Measurements from ENCODE around the gene ATL1. TPM values are rescaled to one million over a fixed set of nuclear protein-coding genes. Genes with fewer than 3 reads are reported as not detected.
"Not testable (repeated sequence)": the region's sequence is repeated elsewhere in the genome, so short reads cannot be mapped to it uniquely, and the experiment has no call there.

The ATL1 gene
- total RNA-seq, 3 donors from 2014 or later, result 12.0 to 15.1 (median 13.1) TPM

GRCh38 chr14:50532502-50533240 is 27.3 kb upstream of the ATL1 start, which contains the start of gene MAP4K5:
TSS of gene MAP4K5 (minus strand) at chr14:50532569. CDS start at chr14:50532049, 520 bp downstream.
- ATAC-seq (peak; percentile 96), DNase-seq (peak; percentile 90 to 95 (median 95))
- Histone ChIP-seq H3K4me1 (ENCODE audit: low read depth) (peaks cover 23% of the 10 kb centered on the region), H3K36me3 (ENCODE audit: low read depth) (no peaks in the 10 kb centered on the region), H3K9me3 (no peaks in the 10 kb centered on the region), H3K4me3 (peak within 1 kb of the TSS; percentile 89)
- peak; percentile 69 for TF ChIP-seq CTCF (IDR thresholded peaks at IDR 0.05)
- intact Hi-C loops (cut with DNase I, micrococcal nuclease), result loop anchor here (2.0 to 5.0 kb wide), 2 partner anchors 210 to 212 kb away; no protein-coding TSS in a partner anchor

GRCh38 chr14:50533241-50533705 is 26.7 kb upstream of the ATL1 start:
- Histone ChIP-seq H3K9me3 (no peaks in the 10 kb centered on the region), H3K4me3 (no peak overlapping the region), H3K4me1 (ENCODE audit: low read depth) (peaks cover 23% of the 10 kb centered on the region), H3K36me3 (ENCODE audit: low read depth) (no peaks in the 10 kb centered on the region)
- DNase-seq (no peak), ATAC-seq (peak; percentile 13)
- intact Hi-C loops (cut with DNase I, micrococcal nuclease), result loop anchor here (2.0 to 5.0 kb wide), 2 partner anchors 211 to 212 kb away; no protein-coding TSS in a partner anchor
- TF ChIP-seq CTCF (IDR thresholded peaks at IDR 0.05), result no peak

- no peak for ATAC-seq
- TF ChIP-seq CTCF (IDR thresholded peaks at IDR 0.05), result no peak
- Histone ChIP-seq H3K9me3 (no peaks in the 10 kb centered on the region), H3K36me3 (ENCODE audit: low read depth) (no peaks in the 10 kb centered on the region), H3K4me1 (ENCODE audit: low read depth) (peaks cover 23% of the 10 kb centered on the region), H3K4me3 (no peak overlapping the region)
- DNase-seq, result no peak
- intact Hi-C loops (cut with DNase I, micrococcal nuclease), result loop anchor here (2.0 to 5.0 kb wide), 2 partner anchors 212 to 213 kb away; no protein-coding TSS in a partner anchor
These were observed 26.1 kb upstream of the ATL1 start for GRCh38 chr14:50533806-50534205.

GRCh38 chr14:50534416-50534815 is 25.5 kb upstream of the ATL1 start:
- no peaks in the 10 kb centered on the region for H3K9me3 ChIP-seq
- no peaks in the 10 kb centered on the region for H3K36me3 ChIP-seq (ENCODE audit: low read depth)
- no peak for DNase-seq
- no peak for TF ChIP-seq CTCF (IDR thresholded peaks at IDR 0.05)
- peaks cover 23% of the 10 kb centered on the region for H3K4me1 ChIP-seq (ENCODE audit: low read depth)
- H3K4me3 ChIP-seq, result no peak overlapping the region
- intact Hi-C loops (cut with DNase I, micrococcal nuclease), result loop anchor here in 1 of 2 donors (5.0 kb wide), 1 partner anchor 212 kb away; no protein-coding TSS in a partner anchor
- no peak for ATAC-seq

GRCh38 chr14:50534997-50535396 is 24.9 kb upstream of the ATL1 start:
- peaks cover 18% of the 10 kb centered on the region for H3K4me1 ChIP-seq (ENCODE audit: low read depth)
- no peaks in the 10 kb centered on the region for H3K9me3 ChIP-seq
- no peak for TF ChIP-seq CTCF (IDR thresholded peaks at IDR 0.05)
- ATAC-seq (no peak), DNase-seq (no peak)
- intact Hi-C loops (cut with DNase I, micrococcal nuclease), result loop anchor here in 1 of 2 donors (5.0 kb wide), 1 partner anchor 213 kb away; no protein-coding TSS in a partner anchor
- H3K4me3 ChIP-seq, result no peak overlapping the region
- no peaks in the 10 kb centered on the region for H3K36me3 ChIP-seq (ENCODE audit: low read depth)

GRCh38 chr14:50538034-50538433 is 21.9 kb upstream of the ATL1 start:
- ATAC-seq; H3K36me3 ChIP-seq (ENCODE audit: low read depth); DNase-seq; H3K4me3 ChIP-seq; H3K9me3 ChIP-seq; intact Hi-C loops (cut with DNase I, micrococcal nuclease): not testable (repeated sequence)
- peaks cover 14% of the 10 kb centered on the region for H3K4me1 ChIP-seq (ENCODE audit: low read depth)

Data from mucosa of descending colon (tissue), 3 donors.